Activated CD4-positive, alpha-beta T cell treated with anti-CD3 and anti-CD28 coated beads for 4 hours (primary cell): ENCODE measurements around the gene GALNT9.
"Not testable (repeated sequence)": the region's sequence is repeated elsewhere in the genome, so short reads cannot be mapped to it uniquely, and the experiment has no call there.

Experiments used
- DNase-seq, 2 donors: peaks; one replicate each; pipeline ENCODE4 v3.0.0-alpha.2; 2020

Gene GALNT9

GRCh38 chr12:132152953-132153352 is 176.4 kb downstream of the GALNT9 start:
- DNase-seq, result no peak

GRCh38 chr12:132152411-132152821 is 177.0 kb downstream of the GALNT9 start:
- DNase-seq, result no peak

GRCh38 chr12:132151766-132152410 is 177.5 kb downstream of the GALNT9 start:
- no peak for DNase-seq

GRCh38 chr12:132151145-132151765 is 178.1 kb downstream of the GALNT9 start:
- DNase-seq, result no peak

GRCh38 chr12:132150780-132151144 is 178.6 kb downstream of the GALNT9 start:
- DNase-seq, result no peak

GRCh38 chr12:132149526-132149925 is 179.9 kb downstream of the GALNT9 start:
- DNase-seq, result not testable (repeated sequence)

- no peak for DNase-seq
Observed at GRCh38 chr12:132148368-132149045, 180.9 kb downstream of the GALNT9 start.

GRCh38 chr12:132147423-132148367 is 181.7 kb downstream of the GALNT9 start:
- no peak for DNase-seq

- DNase-seq, result no peak
Observed at GRCh38 chr12:132146772-132147422, 182.5 kb downstream of the GALNT9 start.
